GM23338 (cell line): ENCODE results near the gene SFMBT2.

Source experiments
- CREB1 ChIP-seq: fragments of 250-450 bp; sonication (Bioruptor Pico); IDR thresholded peaks from 2 replicates; pipeline ENCODE4 v1.5.0; 2020; ENCODE audit warnings: low read depth, mild to moderate bottlenecking, moderate library complexity
- EZH2phosphoT487 ChIP-seq: fragments of 200-600 bp; sonication (generic); IDR thresholded peaks from one replicate; pipeline ENCODE4 v1.8.1; 2018; ENCODE audit warnings: antibody characterized with exemption; ENCODE audit not compliant: unreplicated experiment
- JUNB ChIP-seq: IDR thresholded peaks from one replicate; pipeline ENCODE4 v1.6.1; 2016; ENCODE audit warnings: antibody characterized with exemption; ENCODE audit not compliant: unreplicated experiment
- POLR2AphosphoS5 ChIP-seq: IDR thresholded peaks from 2 replicates; pipeline ENCODE4 v1.6.1; 2016; ENCODE audit warnings: antibody characterized with exemption, low read depth
- TF ChIP-seq, protein P1 (sequence below): IDR thresholded peaks from one replicate; pipeline ENCODE4 v1.6.1; 2018; ENCODE audit warnings: antibody characterized with exemption; ENCODE audit not compliant: unreplicated experiment
- TF ChIP-seq, protein P2 (sequence below), 2 experiments: fragments of 200-600 bp in 1 of 2; sonication (generic) in 1 of 2; conservative IDR thresholded peaks; 2 replicates each; pipeline versions ENCODE4 v1.5.1 to v1.6.1; 2016 to 2017; ENCODE audit warnings: antibody characterized with exemption in 2 of 2, low read depth in 2 of 2, mild to moderate bottlenecking in 2 of 2, moderate library complexity in 1 of 2

DNA sequence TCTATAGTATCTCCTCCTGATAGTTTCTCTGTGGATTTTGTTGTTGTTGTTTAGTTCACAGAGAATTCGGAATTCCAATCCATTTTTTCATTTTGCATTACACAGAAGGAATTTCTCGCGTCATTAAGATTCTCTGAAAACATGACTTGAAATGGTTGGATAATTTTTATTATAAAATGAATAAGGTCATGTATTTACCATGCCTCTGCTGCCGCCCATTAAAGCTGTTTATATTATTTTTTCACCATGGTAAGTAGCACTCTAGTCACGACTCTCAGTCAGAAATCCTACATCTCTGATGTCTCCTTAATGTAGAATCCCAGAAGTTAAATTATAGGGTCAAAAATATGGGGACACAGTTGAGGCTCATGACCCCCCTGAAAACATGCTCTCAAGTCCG is 19.1 kb downstream of the SFMBT2 start:
- TF ChIP-seq, protein P1, sequence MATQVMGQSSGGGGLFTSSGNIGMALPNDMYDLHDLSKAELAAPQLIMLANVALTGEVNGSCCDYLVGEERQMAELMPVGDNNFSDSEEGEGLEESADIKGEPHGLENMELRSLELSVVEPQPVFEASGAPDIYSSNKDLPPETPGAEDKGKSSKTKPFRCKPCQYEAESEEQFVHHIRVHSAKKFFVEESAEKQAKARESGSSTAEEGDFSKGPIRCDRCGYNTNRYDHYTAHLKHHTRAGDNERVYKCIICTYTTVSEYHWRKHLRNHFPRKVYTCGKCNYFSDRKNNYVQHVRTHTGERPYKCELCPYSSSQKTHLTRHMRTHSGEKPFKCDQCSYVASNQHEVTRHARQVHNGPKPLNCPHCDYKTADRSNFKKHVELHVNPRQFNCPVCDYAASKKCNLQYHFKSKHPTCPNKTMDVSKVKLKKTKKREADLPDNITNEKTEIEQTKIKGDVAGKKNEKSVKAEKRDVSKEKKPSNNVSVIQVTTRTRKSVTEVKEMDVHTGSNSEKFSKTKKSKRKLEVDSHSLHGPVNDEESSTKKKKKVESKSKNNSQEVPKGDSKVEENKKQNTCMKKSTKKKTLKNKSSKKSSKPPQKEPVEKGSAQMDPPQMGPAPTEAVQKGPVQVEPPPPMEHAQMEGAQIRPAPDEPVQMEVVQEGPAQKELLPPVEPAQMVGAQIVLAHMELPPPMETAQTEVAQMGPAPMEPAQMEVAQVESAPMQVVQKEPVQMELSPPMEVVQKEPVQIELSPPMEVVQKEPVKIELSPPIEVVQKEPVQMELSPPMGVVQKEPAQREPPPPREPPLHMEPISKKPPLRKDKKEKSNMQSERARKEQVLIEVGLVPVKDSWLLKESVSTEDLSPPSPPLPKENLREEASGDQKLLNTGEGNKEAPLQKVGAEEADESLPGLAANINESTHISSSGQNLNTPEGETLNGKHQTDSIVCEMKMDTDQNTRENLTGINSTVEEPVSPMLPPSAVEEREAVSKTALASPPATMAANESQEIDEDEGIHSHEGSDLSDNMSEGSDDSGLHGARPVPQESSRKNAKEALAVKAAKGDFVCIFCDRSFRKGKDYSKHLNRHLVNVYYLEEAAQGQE: no peak
- TF ChIP-seq JUNB (no peak), CREB1 (CRISPR knock-in tag) (no peak), EZH2phosphoT487 (no peak), POLR2AphosphoS5 (no peak)
- TF ChIP-seq, protein P2, sequence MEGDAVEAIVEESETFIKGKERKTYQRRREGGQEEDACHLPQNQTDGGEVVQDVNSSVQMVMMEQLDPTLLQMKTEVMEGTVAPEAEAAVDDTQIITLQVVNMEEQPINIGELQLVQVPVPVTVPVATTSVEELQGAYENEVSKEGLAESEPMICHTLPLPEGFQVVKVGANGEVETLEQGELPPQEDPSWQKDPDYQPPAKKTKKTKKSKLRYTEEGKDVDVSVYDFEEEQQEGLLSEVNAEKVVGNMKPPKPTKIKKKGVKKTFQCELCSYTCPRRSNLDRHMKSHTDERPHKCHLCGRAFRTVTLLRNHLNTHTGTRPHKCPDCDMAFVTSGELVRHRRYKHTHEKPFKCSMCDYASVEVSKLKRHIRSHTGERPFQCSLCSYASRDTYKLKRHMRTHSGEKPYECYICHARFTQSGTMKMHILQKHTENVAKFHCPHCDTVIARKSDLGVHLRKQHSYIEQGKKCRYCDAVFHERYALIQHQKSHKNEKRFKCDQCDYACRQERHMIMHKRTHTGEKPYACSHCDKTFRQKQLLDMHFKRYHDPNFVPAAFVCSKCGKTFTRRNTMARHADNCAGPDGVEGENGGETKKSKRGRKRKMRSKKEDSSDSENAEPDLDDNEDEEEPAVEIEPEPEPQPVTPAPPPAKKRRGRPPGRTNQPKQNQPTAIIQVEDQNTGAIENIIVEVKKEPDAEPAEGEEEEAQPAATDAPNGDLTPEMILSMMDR (conservative IDR thresholded peaks at IDR 0.05; ENCODE audit: low read depth in 2 of 2): no peak
